Mesothelial cell of epicardium (in vitro differentiated cells): ENCODE data around the gene PLEKHH1. TPM values are rescaled to one million over a fixed set of nuclear protein-coding genes. Genes with fewer than 3 reads are reported as not detected.

Experiments used
- DNase-seq, 2 experiments: peaks; one replicate each; pipeline ENCODE4 v3.0.0; 2021; ENCODE audit warnings: low spot score in 2 of 2; ENCODE audit not compliant: unreplicated experiment in 2 of 2
- H3K27ac Mint-ChIP-seq: 2 replicates; pipeline ENCODE4 v1.8.0; 2021; ENCODE audit warnings: mixed read lengths
- H3K27me3 Mint-ChIP-seq: 2 replicates; pipeline ENCODE4 v1.8.0; 2021; ENCODE audit warnings: low read depth, mixed read lengths
- H3K36me3 Mint-ChIP-seq: 2 replicates; pipeline ENCODE4 v1.8.0; 2021; ENCODE audit warnings: mixed read lengths
- H3K4me1 Mint-ChIP-seq: 2 replicates; pipeline ENCODE4 v1.8.0; 2021; ENCODE audit warnings: mixed read lengths
- H3K4me3 Mint-ChIP-seq: 2 replicates; pipeline ENCODE4 v1.8.0; 2021; ENCODE audit warnings: mild to moderate bottlenecking, moderate library complexity, mixed read lengths
- H3K9me3 Mint-ChIP-seq: 2 replicates; pipeline ENCODE4 v1.8.0; 2021; ENCODE audit warnings: mixed read lengths
- CTCF ChIP-seq: fragments of 200-600 bp; sonication (generic); IDR thresholded peaks from one replicate; pipeline ENCODE4 v1.5.0; 2021; ENCODE audit warnings: antibody characterized with exemption; ENCODE audit not compliant: unreplicated experiment
- total RNA-seq: library from RNA; stranded (reverse); gene quantifications from 3 replicates; pipeline ENCODE4 v1.2.1, GENCODE V29; 2021

The PLEKHH1 gene
- total RNA-seq, 1 donor from 2014 or later = 21.4 TPM

GRCh38 chr14:67562025-67562775, 29.1 kb downstream of the PLEKHH1 start:
- TF ChIP-seq CTCF = no peak

GRCh38 chr14:67562776-67563150, 29.7 kb downstream of the PLEKHH1 start:
- H3K36me3 Mint-ChIP-seq = peaks cover 6% of the 10 kb centered on the region
- no peaks in the 10 kb centered on the region for H3K27me3 Mint-ChIP-seq
- no peak overlapping the region for H3K27ac Mint-ChIP-seq
- H3K9me3 Mint-ChIP-seq = no peaks in the 10 kb centered on the region
- peaks cover 15% of the 10 kb centered on the region for H3K4me1 Mint-ChIP-seq
- no peak overlapping the region for H3K4me3 Mint-ChIP-seq
- TF ChIP-seq CTCF = no peak
- DNase-seq = no peak

More at GRCh38 chr14:67562025-67562775, 29.1 kb downstream of the PLEKHH1 start:
- no peak overlapping the region for H3K27ac Mint-ChIP-seq
- no peaks in the 10 kb centered on the region for H3K9me3 Mint-ChIP-seq
- no peak overlapping the region for H3K4me3 Mint-ChIP-seq
- H3K4me1 Mint-ChIP-seq = peaks cover 9% of the 10 kb centered on the region
- DNase-seq = no peak
- peaks cover 5% of the 10 kb centered on the region for H3K36me3 Mint-ChIP-seq
- H3K27me3 Mint-ChIP-seq = no peaks in the 10 kb centered on the region

DNA sequence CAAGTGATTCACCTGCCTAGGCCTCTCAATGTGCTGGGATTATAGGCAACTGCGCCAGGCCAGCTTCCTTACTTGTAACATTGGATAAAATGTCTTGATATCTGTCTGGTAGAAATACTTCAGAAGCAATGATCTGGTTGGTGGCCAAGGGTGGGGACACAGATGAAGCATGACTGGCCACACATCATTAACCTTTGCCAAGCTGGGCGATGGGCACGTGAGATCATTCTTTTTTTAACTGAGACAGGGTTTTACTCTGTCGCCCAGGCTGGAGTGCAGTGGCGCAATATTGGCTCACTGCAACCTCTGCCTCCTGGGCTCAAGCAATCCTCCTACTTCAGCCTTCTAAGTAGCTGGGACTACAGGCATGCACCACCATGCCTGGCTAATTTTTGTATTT, 31.1 kb downstream of the PLEKHH1 start:
- no peak overlapping the region for H3K27ac Mint-ChIP-seq
- H3K27me3 Mint-ChIP-seq = no peaks in the 10 kb centered on the region
- H3K36me3 Mint-ChIP-seq = peaks cover 6% of the 10 kb centered on the region
- H3K9me3 Mint-ChIP-seq = no peaks in the 10 kb centered on the region
- no peak for TF ChIP-seq CTCF
- peaks cover 16% of the 10 kb centered on the region for H3K4me1 Mint-ChIP-seq
- H3K4me3 Mint-ChIP-seq = no peak overlapping the region
- no peak for DNase-seq

GRCh38 chr14:67566908-67567307, 33.8 kb downstream of the PLEKHH1 start:
- H3K27me3 Mint-ChIP-seq = no peaks in the 10 kb centered on the region

GRCh38 chr14:67567654-67568053, 34.6 kb downstream of the PLEKHH1 start:
- no peak for TF ChIP-seq CTCF
- no peak for DNase-seq
- no peak overlapping the region for H3K27ac Mint-ChIP-seq
- H3K36me3 Mint-ChIP-seq = peaks cover 4% of the 10 kb centered on the region
- H3K4me3 Mint-ChIP-seq = no peak overlapping the region
- no peaks in the 10 kb centered on the region for H3K9me3 Mint-ChIP-seq
- H3K4me1 Mint-ChIP-seq = peaks cover 16% of the 10 kb centered on the region
- H3K27me3 Mint-ChIP-seq = no peaks in the 10 kb centered on the region

More at GRCh38 chr14:67566908-67567307, 33.8 kb downstream of the PLEKHH1 start:
- DNase-seq = no peak
- no peak for TF ChIP-seq CTCF
- H3K27ac Mint-ChIP-seq = peak overlapping the region; percentile 56
- H3K9me3 Mint-ChIP-seq = no peaks in the 10 kb centered on the region
- H3K4me1 Mint-ChIP-seq = peaks cover 16% of the 10 kb centered on the region
- H3K36me3 Mint-ChIP-seq = peaks cover 4% of the 10 kb centered on the region
- H3K4me3 Mint-ChIP-seq = no peak overlapping the region
